Gastroesophageal sphincter (tissue), 3 donors: Measurements from ENCODE around the gene LPP.

ENCODE experiments used
- CTCF ChIP-seq, 4 experiments: fragments of 200-600 bp in 2 of 4; fragments of 450-650 bp in 2 of 4; sonication (generic) in 1 of 4; IDR thresholded peaks; one replicate each; pipeline ENCODE4 v1.5.1; 2017 to 2019; ENCODE audit warnings: antibody characterized with exemption in 4 of 4, mild to moderate bottlenecking in 2 of 4, moderate library complexity in 2 of 4
- EP300 ChIP-seq: sonication (generic); formaldehyde crosslinking; IDR thresholded peaks from one replicate; pipeline ENCODE4 v1.6.1; 2017; ENCODE audit warnings: antibody characterized with exemption, mild to moderate bottlenecking
- POLR2A ChIP-seq, 2 donors: fragments of 450-650 bp; IDR thresholded peaks; one replicate each; pipeline ENCODE4 v1.6.1; 2017; ENCODE audit warnings: antibody characterized with exemption in 2 of 2, mild to moderate bottlenecking in 2 of 2, moderate library complexity in 1 of 2
- POLR2AphosphoS5 ChIP-seq: sonication (generic); formaldehyde crosslinking; IDR thresholded peaks from one replicate; pipeline ENCODE4 v1.6.1; 2017; ENCODE audit warnings: antibody characterized with exemption

- no peak for TF ChIP-seq CTCF (IDR thresholded peaks at IDR 0.05)
- TF ChIP-seq EP300 = no peak
- no peak for TF ChIP-seq POLR2A (IDR thresholded peaks at IDR 0.05)
- no peak for TF ChIP-seq POLR2AphosphoS5
These were observed 399.6 kb downstream of the LPP start for GRCh38 chr3:188553569-188553968.
